22Rv1 (cell line): ENCODE data around the gene LIN7B.

ENCODE experiments used
- CTCF ChIP-seq: fragments of 450-650 bp; IDR thresholded peaks from 2 replicates; pipeline ENCODE4 v1.5.1; 2017; ENCODE audit warnings: mild to moderate bottlenecking
- ZFX ChIP-seq: fragments of 450-650 bp; IDR thresholded peaks from 2 replicates; pipeline ENCODE4 v1.6.1; 2017; ENCODE audit warnings: antibody characterized with exemption, borderline replicate concordance

GRCh38 chr19:49165865-49166301 is 51.7 kb downstream of the LIN7B start:
- TF ChIP-seq CTCF (no peak), ZFX (no peak)
